Vagina (tissue), 2 donors: ENCODE results near the gene MYO7A. TPM values are rescaled to one million over a fixed set of nuclear protein-coding genes. Genes with fewer than 3 reads are reported as not detected.

ENCODE experiments used
- DNase-seq, 2 donors: peaks; one replicate each; pipeline ENCODE4 v3.0.0-alpha.2; 2017; ENCODE audit errors: extremely low spot score in 2 of 2
- H3K27ac ChIP-seq: fragments of 200-600 bp; sonication (generic); one replicate; pipeline ENCODE4 v1.5.1; 2019
- H3K27me3 ChIP-seq: fragments of 200-600 bp; sonication (generic); one replicate; pipeline ENCODE4 v1.5.1; 2019
- H3K36me3 ChIP-seq, 2 donors: fragments of 200-600 bp; sonication (generic); one replicate each; pipeline ENCODE4 v1.5.1; 2017 to 2019
- H3K4me1 ChIP-seq: fragments of 200-600 bp; sonication (generic); one replicate; pipeline ENCODE4 v1.5.1; 2019
- H3K4me3 ChIP-seq, 2 donors: fragments of 200-600 bp; sonication (generic); 1 replicate in 1 of 2; 2 replicates in 1 of 2; pipeline ENCODE4 v1.5.1; 2016 to 2019
- H3K9me3 ChIP-seq: fragments of 200-600 bp; sonication (generic); one replicate; pipeline ENCODE4 v1.5.1; 2019
- CTCF ChIP-seq, 3 experiments: fragments of 450-650 bp in 2 of 3; fragments of 200-600 bp in 1 of 3; sonication (generic) in 1 of 3; IDR thresholded peaks; one replicate each; pipeline ENCODE4 v1.5.1; 2017 to 2019; ENCODE audit warnings: antibody characterized with exemption in 3 of 3, mild to moderate bottlenecking in 2 of 3, moderate library complexity in 2 of 3
- POLR2A ChIP-seq, 2 donors: fragments of 450-650 bp; IDR thresholded peaks; one replicate each; pipeline ENCODE4 v1.6.1; 2017; ENCODE audit warnings: antibody characterized with exemption in 2 of 2, mild to moderate bottlenecking in 2 of 2, moderate library complexity in 2 of 2
- POLR2AphosphoS5 ChIP-seq, 2 donors: sonication (generic); formaldehyde crosslinking; IDR thresholded peaks; one replicate each; pipeline ENCODE4 v1.9.0; 2017; ENCODE audit warnings: antibody characterized with exemption in 2 of 2, mild to moderate bottlenecking in 2 of 2, low read depth in 1 of 2; ENCODE audit not compliant: insufficient read depth in 1 of 2
- intact Hi-C: fragments of 100-400 bp; cut with DNase I; formaldehyde crosslinking; loops from one replicate; pipeline ENCODE4 v1.15.1; 2023
- total RNA-seq: library from RNA; depleted of rRNA; stranded (reverse); fragments of >200 nt; gene quantifications from one replicate; pipeline ENCODE4 v1.2.3, GENCODE V29; 2016

The MYO7A gene
- total RNA-seq, 1 donor from 2014 or later: 9.1 TPM

- H3K9me3 ChIP-seq: no peaks in the 10 kb centered on the region
Measured at GRCh38 chr11:77141475-77141874, 13.4 kb downstream of the MYO7A start.

GRCh38 chr11:77142091-77142975 lies 14.3 kb downstream of the MYO7A start:
- H3K27me3 ChIP-seq: no peaks in the 10 kb centered on the region
- H3K9me3 ChIP-seq: no peaks in the 10 kb centered on the region
- H3K36me3 ChIP-seq: no peaks in the 10 kb centered on the region
- no peak overlapping the region for H3K27ac ChIP-seq
- TF ChIP-seq CTCF (IDR thresholded peaks at IDR 0.05) (no peak), POLR2A (IDR thresholded peaks at IDR 0.05) (no peak), POLR2AphosphoS5 (IDR thresholded peaks at IDR 0.05; ENCODE audit: insufficient read depth in 1 of 2, low read depth in 1 of 2) (no peak)
- intact Hi-C loops: no loop called here
- no peak overlapping the region for H3K4me3 ChIP-seq
- H3K4me1 ChIP-seq: peaks cover 21% of the 10 kb centered on the region
- no peak for DNase-seq

More at GRCh38 chr11:77141475-77141874, 13.4 kb downstream of the MYO7A start:
- H3K4me3 ChIP-seq: no peak overlapping the region
- no peaks in the 10 kb centered on the region for H3K27me3 ChIP-seq
- TF ChIP-seq CTCF (IDR thresholded peaks at IDR 0.05) (no peak), POLR2AphosphoS5 (IDR thresholded peaks at IDR 0.05; ENCODE audit: insufficient read depth in 1 of 2, low read depth in 1 of 2) (no peak), POLR2A (IDR thresholded peaks at IDR 0.05) (no peak)
- H3K36me3 ChIP-seq: no peaks in the 10 kb centered on the region
- intact Hi-C loops: no loop called here
- H3K4me1 ChIP-seq: peaks cover 21% of the 10 kb centered on the region
- H3K27ac ChIP-seq: peak overlapping the region; percentile 60
- DNase-seq: no peak

GRCh38 chr11:77143405-77144020 lies 15.5 kb downstream of the MYO7A start:
- Histone ChIP-seq H3K4me1 (peaks cover 16% of the 10 kb centered on the region), H3K27ac (no peak overlapping the region), H3K27me3 (no peaks in the 10 kb centered on the region), H3K9me3 (no peaks in the 10 kb centered on the region), H3K4me3 (no peak overlapping the region), H3K36me3 (no peaks in the 10 kb centered on the region)
- no peak for TF ChIP-seq POLR2AphosphoS5 (IDR thresholded peaks at IDR 0.05; ENCODE audit: insufficient read depth in 1 of 2, low read depth in 1 of 2)
- no peak for TF ChIP-seq POLR2A (IDR thresholded peaks at IDR 0.05)
- TF ChIP-seq CTCF (IDR thresholded peaks at IDR 0.05): no peak
- DNase-seq: no peak
- intact Hi-C loops: no loop called here

GRCh38 chr11:77144196-77144856 lies 16.3 kb downstream of the MYO7A start:
- no peak overlapping the region for H3K27ac ChIP-seq
- TF ChIP-seq POLR2AphosphoS5 (IDR thresholded peaks at IDR 0.05; ENCODE audit: insufficient read depth in 1 of 2, low read depth in 1 of 2): no peak
- no peak for TF ChIP-seq POLR2A (IDR thresholded peaks at IDR 0.05)
- no peak for TF ChIP-seq CTCF (IDR thresholded peaks at IDR 0.05)
- intact Hi-C loops: no loop called here

More at GRCh38 chr11:77144196-77144856, 16.3 kb downstream of the MYO7A start:
- Histone ChIP-seq H3K36me3 (no peaks in the 10 kb centered on the region), H3K27me3 (no peaks in the 10 kb centered on the region), H3K4me3 (no peak overlapping the region), H3K9me3 (no peaks in the 10 kb centered on the region), H3K4me1 (peaks cover 16% of the 10 kb centered on the region)
- no peak for DNase-seq
